ENCODE data around the gene EMC1.
"Not testable (repeated sequence)": the region's sequence is repeated elsewhere in the genome, so short reads cannot be mapped to it uniquely, and the experiment has no call there.

EMC1 gene

GRCh38 chr1:19187852-19188251, 63.5 kb downstream of the EMC1 start:
- DNase-seq: no peak

DNA sequence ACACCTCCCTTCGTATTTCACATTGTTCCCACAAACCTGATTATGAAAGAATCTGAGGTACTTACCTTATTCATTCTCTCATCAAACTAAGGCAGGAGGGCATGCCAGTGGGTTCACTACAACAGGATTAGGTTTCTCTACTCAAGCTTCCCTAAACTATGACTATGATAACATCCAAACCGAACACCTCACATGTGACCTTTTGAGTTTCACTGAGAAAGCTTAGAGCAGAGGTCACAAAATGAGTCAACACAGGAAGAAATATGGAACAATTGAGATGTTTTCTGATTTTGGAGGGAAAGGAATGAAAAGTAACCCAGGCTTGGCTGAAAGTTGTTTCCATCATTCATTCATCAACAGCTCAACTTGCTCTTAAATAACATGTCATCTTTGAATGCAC, 65.3 kb downstream of the EMC1 start:
- no peak for DNase-seq

- DNase-seq: no peak
Observed at GRCh38 chr1:19182223-19182622, 69.1 kb downstream of the EMC1 start.

- not testable (repeated sequence) for DNase-seq
Observed at GRCh38 chr1:19180265-19180657, 71.1 kb downstream of the EMC1 start.

DNA sequence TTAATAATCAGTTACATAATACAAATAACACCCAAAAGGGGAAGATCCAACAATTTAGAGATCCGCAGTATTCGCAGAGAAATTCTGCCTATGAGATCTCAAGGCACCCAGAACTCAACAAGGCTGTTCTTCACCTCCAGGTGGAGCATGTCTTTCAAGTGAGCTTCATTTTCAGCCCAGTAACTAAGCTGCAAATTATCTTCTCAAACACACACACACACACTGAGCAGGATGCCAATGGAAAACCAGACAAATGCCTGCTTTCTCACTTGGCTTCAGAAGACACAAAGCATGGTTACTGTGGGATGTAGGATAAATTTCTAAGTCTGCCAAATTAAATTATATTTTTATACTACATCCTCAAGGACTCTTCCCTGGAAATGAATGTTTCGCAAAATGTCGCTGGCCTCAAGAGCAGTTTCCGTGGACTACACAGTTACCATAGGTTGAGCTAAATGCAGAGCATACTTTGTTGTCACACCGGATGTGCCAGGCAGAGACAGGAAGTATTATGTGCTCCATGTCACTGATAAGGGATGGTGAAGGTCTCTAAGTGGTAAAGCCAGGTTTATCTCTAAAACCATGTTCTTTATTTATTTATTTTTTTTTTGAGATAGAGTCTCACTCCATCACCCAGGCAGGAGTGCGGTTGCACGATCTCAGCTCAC, 71.6 kb downstream of the EMC1 start:
- DNase-seq: peak; percentile 11

GRCh38 chr1:19178734-19179398, 72.5 kb downstream of the EMC1 start:
- DNase-seq: no peak

DNA sequence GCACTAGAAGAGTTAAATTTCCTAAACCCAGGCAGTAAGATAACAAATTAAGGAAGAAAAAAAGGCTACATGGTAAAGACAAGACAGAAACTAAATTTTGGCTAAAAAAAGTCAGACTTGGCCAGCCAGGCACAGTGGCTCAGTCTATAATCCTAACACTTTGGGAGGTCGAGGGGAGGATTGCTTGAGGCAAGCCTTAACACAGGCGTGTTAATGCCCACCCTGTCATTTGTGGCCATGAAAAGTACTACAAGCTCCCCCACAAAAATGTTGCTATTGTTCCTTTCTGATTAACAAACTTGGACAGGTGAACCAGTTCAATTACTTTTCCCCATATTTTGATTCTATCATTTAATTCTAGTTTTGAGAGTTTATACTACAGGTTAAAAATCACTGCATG, 73.5 kb downstream of the EMC1 start:
- no peak for DNase-seq

DNA sequence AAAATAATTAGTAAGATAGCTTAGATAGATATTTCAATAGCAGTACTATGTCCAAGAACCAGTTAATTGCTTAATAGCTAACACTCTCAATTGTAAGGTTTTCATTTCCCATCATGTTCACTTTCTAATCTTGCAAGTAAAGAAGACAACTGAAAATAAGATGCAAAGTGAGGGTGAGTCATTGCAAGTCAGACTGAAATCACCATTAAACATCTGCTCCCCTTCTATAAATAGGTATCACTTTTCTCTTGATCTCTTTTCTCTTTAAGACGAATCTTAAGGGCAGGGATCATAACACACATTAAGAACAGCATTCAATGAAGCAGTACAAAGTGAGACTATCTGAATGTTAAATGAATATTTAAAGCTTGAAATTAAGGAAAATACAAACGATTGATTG, 81.7 kb downstream of the EMC1 start:
- DNase-seq: peak; percentile 7

DNA sequence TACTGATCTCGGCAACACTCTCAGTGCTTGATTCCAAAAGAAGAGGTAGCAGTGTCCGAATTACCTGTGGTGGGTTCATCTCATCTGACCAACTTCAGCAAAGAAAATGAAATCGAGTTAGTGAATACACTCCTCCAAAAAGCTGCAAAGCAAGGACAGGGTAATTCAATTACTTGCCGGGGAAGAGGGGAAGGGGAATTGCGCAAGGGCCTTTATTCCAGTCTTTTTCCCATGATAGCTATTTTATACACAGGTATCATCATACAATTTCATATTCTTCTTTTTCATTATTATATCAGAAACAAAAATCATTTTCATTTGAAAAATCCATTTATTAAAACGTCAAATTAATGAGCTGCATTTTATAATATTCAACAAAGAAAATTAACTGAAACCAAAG, 84.2 kb downstream of the EMC1 start:
- DNase-seq: no peak

GRCh38 chr1:19166066-19166465, 85.3 kb downstream of the EMC1 start:
- no peak for DNase-seq

Data from fibroblast of upper back skin (primary cell).